Thyroid gland (tissue), 4 donors: ENCODE measurements around the gene LHPP. TPM values are rescaled to one million over a fixed set of nuclear protein-coding genes. Genes with fewer than 3 reads are reported as not detected.

Experiments used
- DNase-seq, 2 donors: peaks; one replicate each; pipeline ENCODE4 v3.0.0-alpha.2; 2019
- H3K27ac ChIP-seq, 3 donors: fragments of 200-600 bp; sonication (generic); 1 replicate in 2 of 3; 2 replicates in 1 of 3; pipeline ENCODE4 v1.5.1; 2016 to 2019; ENCODE audit warnings: mild to moderate bottlenecking in 1 of 3, moderate library complexity in 1 of 3
- H3K27me3 ChIP-seq: fragments of 200-600 bp; sonication (generic); one replicate; pipeline ENCODE4 v1.5.1; 2019
- H3K36me3 ChIP-seq, 2 donors: fragments of 200-600 bp; sonication (generic); one replicate each; pipeline ENCODE4 v1.5.1; 2016 to 2019
- H3K4me1 ChIP-seq, 2 donors: fragments of 200-600 bp; sonication (generic); one replicate each; pipeline ENCODE4 v1.5.1; 2017 to 2019
- H3K4me3 ChIP-seq, 3 donors: fragments of 200-600 bp; sonication (generic); replicated peaks in 1 of 3; 1 replicate in 2 of 3; 2 replicates in 1 of 3; pipeline ENCODE4 v1.5.1; 2016; ENCODE audit warnings: mild to moderate bottlenecking in 1 of 3
- H3K9me3 ChIP-seq: fragments of 200-600 bp; sonication (generic); one replicate; pipeline ENCODE4 v1.5.1; 2017
- CTCF ChIP-seq, 6 experiments: fragments of 200-600 bp in 3 of 6; fragments of 450-650 bp in 3 of 6; sonication (generic) in 3 of 6; IDR thresholded peaks; one replicate each; pipeline ENCODE4 v1.5.1; 2016 to 2019; ENCODE audit warnings: antibody characterized with exemption in 6 of 6, mild to moderate bottlenecking in 2 of 6, inconsistent platforms in 1 of 6, moderate library complexity in 1 of 6
- POLR2A ChIP-seq, 2 donors: fragments of 450-650 bp; IDR thresholded peaks; one replicate each; pipeline ENCODE4 v1.6.1; 2017; ENCODE audit warnings: antibody characterized with exemption in 2 of 2, mild to moderate bottlenecking in 2 of 2, moderate library complexity in 1 of 2
- WGBS, 2 donors: methylation state at CpG; one replicate each; pipeline ENCODE4 v1.1.5; 2017; 5-methylcytosine and 5-hydroxymethylcytosine counted together
- intact Hi-C: fragments of 100-400 bp; cut with DNase I; formaldehyde crosslinking; loops from one replicate; pipeline ENCODE4 v1.15.1; 2023
- total RNA-seq, 4 donors: library from RNA; depleted of rRNA; stranded (reverse); fragments of >200 nt; gene quantifications; one replicate each; pipeline ENCODE4 v1.2.3, GENCODE V29; 2016

LHPP gene
- total RNA-seq, 4 donors from 2014 or later = 8.3 to 69.9 (median 48.3) TPM

- H3K36me3 ChIP-seq = no peaks in the 10 kb centered on the region
- intact Hi-C loops = no loop called here
- TF ChIP-seq POLR2A (IDR thresholded peaks at IDR 0.05) (no peak), CTCF (IDR thresholded peaks at IDR 0.05) (no peak)
- H3K9me3 ChIP-seq = no peaks in the 10 kb centered on the region
- H3K4me1 ChIP-seq = peaks cover 17 to 21% of the 10 kb centered on the region in 2 donors
- no peak overlapping the region for H3K4me3 ChIP-seq
- 86 to 90% methylated on average over 17 to 18 of the region's 18 CpGs for WGBS, 2 donors
- DNase-seq = no peak
- H3K27ac ChIP-seq = no peak overlapping the region
- no peaks in the 10 kb centered on the region for H3K27me3 ChIP-seq
Observed at GRCh38 chr10:124596116-124596785, 134.6 kb downstream of the LHPP start.

GRCh38 chr10:124596962-124597845 is 135.6 kb downstream of the LHPP start:
- Histone ChIP-seq H3K36me3 (no peaks in the 10 kb centered on the region), H3K4me1 (peaks cover 17 to 21% of the 10 kb centered on the region in 2 donors), H3K9me3 (no peaks in the 10 kb centered on the region), H3K27me3 (no peaks in the 10 kb centered on the region), H3K4me3 (no peak overlapping the region), H3K27ac (peak overlapping the region; percentile 47 to 70 (median 61))
- intact Hi-C loops = no loop called here
- WGBS, 2 donors = 82 to 84% methylated on average over 17 to 21 of the region's 21 CpGs
- TF ChIP-seq POLR2A (IDR thresholded peaks at IDR 0.05) (no peak), CTCF (IDR thresholded peaks at IDR 0.05) (no peak)
- peak; percentile 55 to 60 for DNase-seq

- Histone ChIP-seq H3K27me3 (no peaks in the 10 kb centered on the region), H3K27ac (peak overlapping the region; percentile 47 to 70 (median 61)), H3K36me3 (no peaks in the 10 kb centered on the region), H3K4me1 (peaks cover 17 to 21% of the 10 kb centered on the region in 2 donors), H3K9me3 (no peaks in the 10 kb centered on the region), H3K4me3 (no peak overlapping the region)
- intact Hi-C loops = no loop called here
- peak in 1 of 2 donors; percentile 53 for DNase-seq
- WGBS, 2 donors = 75 to 76% methylated on average over 2 to 4 of the region's 10 CpGs
- no peak for TF ChIP-seq POLR2A (IDR thresholded peaks at IDR 0.05)
- TF ChIP-seq CTCF (IDR thresholded peaks at IDR 0.05) = no peak
Observed at GRCh38 chr10:124597846-124598165, 136.2 kb downstream of the LHPP start.

- Histone ChIP-seq H3K27me3 (no peaks in the 10 kb centered on the region), H3K4me1 (peaks cover 17 to 25% of the 10 kb centered on the region in 2 donors), H3K36me3 (no peaks in the 10 kb centered on the region), H3K9me3 (no peaks in the 10 kb centered on the region), H3K4me3 (no peak overlapping the region), H3K27ac (peak overlapping the region in 2 of 3 donors; percentile 61 to 70)
- WGBS, 2 donors = 50 to 83% methylated on average over 2 to 6 of the region's 6 CpGs
- no peak for DNase-seq
- intact Hi-C loops = no loop called here
- TF ChIP-seq POLR2A (IDR thresholded peaks at IDR 0.05) (no peak), CTCF (IDR thresholded peaks at IDR 0.05) (no peak)
Observed at GRCh38 chr10:124598196-124598595, 136.6 kb downstream of the LHPP start.
